HepG2 (cell line): Measurements from ENCODE around the gene ZNF749. TPM values are rescaled to one million over a fixed set of nuclear protein-coding genes. Genes with fewer than 3 reads are reported as not detected.

Experiments
- ATAD3A ChIP-seq: sonication (generic); formaldehyde crosslinking; IDR thresholded peaks from 2 replicates; pipeline ENCODE4 v1.4.0; 2020; ENCODE audit warnings: missing genetic modification reagents
- ATF3 ChIP-seq: sonication (generic); formaldehyde crosslinking; IDR thresholded peaks from 2 replicates; pipeline ENCODE4 v1.4.0; 2020; ENCODE audit warnings: missing genetic modification reagents
- ELF4 ChIP-seq: sonication (generic); formaldehyde crosslinking; IDR thresholded peaks from 2 replicates; pipeline ENCODE4 v1.5.0; 2020; ENCODE audit warnings: missing genetic modification reagents, mild to moderate bottlenecking, moderate library complexity, borderline replicate concordance
- FOXO1 ChIP-seq: sonication (generic); formaldehyde crosslinking; IDR thresholded peaks from 2 replicates; pipeline ENCODE4 v1.4.0; 2020; ENCODE audit warnings: missing genetic modification reagents
- KDM5A ChIP-seq: fragments of 200-600 bp; sonication (generic); IDR thresholded peaks from 2 replicates; pipeline ENCODE4 v1.7.0; 2018; ENCODE audit warnings: antibody characterized with exemption, mild to moderate bottlenecking, low read length, borderline replicate concordance
- NAIF1 ChIP-seq: sonication (generic); formaldehyde crosslinking; IDR thresholded peaks from 2 replicates; pipeline ENCODE4 v1.5.0; 2020; ENCODE audit warnings: mild to moderate bottlenecking, missing genetic modification reagents, borderline replicate concordance
- NR2F6 ChIP-seq, 2 experiments: IDR thresholded peaks; 2 replicates each; pipeline ENCODE4 v1.6.1; 2016; ENCODE audit warnings: antibody characterized with exemption in 1 of 2, mild to moderate bottlenecking in 1 of 2
- RCOR2 ChIP-seq: IDR thresholded peaks from 2 replicates; pipeline ENCODE4 v1.6.1; 2016; ENCODE audit warnings: missing biosample characterization, missing genetic modification reagents
- RFX5 ChIP-seq: IDR thresholded peaks from 2 replicates; pipeline ENCODE4 v1.6.1; 2011; ENCODE audit warnings: low read depth, low read length, improper control_type of control experiment
- SAFB2 ChIP-seq: sonication (generic); formaldehyde crosslinking; IDR thresholded peaks from 2 replicates; pipeline ENCODE4 v1.5.1; 2020; ENCODE audit warnings: missing genetic modification reagents, low read depth, mild to moderate bottlenecking, borderline replicate concordance
- SIX1 ChIP-seq: sonication (generic); formaldehyde crosslinking; IDR thresholded peaks from 2 replicates; pipeline ENCODE4 v1.4.0; 2020; ENCODE audit warnings: missing genetic modification reagents, borderline replicate concordance
- SKIL ChIP-seq: sonication (generic); formaldehyde crosslinking; IDR thresholded peaks from 2 replicates; pipeline ENCODE4 v1.8.0; 2022; ENCODE audit warnings: missing genetic modification reagents, mild to moderate bottlenecking, moderate library complexity, borderline replicate concordance
- TCF12 ChIP-seq, 2 experiments: fragments of 450-650 bp in 1 of 2; sonication (generic) in 1 of 2; formaldehyde crosslinking in 1 of 2; IDR thresholded peaks; 2 replicates each; pipeline versions ENCODE4 v1.6.1 to v1.8.0; 2017 to 2022; ENCODE audit warnings: antibody characterized with exemption in 1 of 2, mild to moderate bottlenecking in 1 of 2, missing genetic modification reagents in 1 of 2, moderate library complexity in 1 of 2
- ZBTB39 ChIP-seq: sonication (generic); formaldehyde crosslinking; IDR thresholded peaks from 2 replicates; pipeline ENCODE4 v1.5.0; 2020; ENCODE audit warnings: missing genetic modification reagents
- ZNF235 ChIP-seq: sonication (generic); formaldehyde crosslinking; IDR thresholded peaks from 2 replicates; pipeline ENCODE4 v1.8.1; 2023; ENCODE audit warnings: mild to moderate bottlenecking, missing genetic modification reagents, borderline replicate concordance
- ZNF556 ChIP-seq: sonication (generic); formaldehyde crosslinking; IDR thresholded peaks from 2 replicates; pipeline ENCODE4 v1.4.0; 2020; ENCODE audit warnings: mild to moderate bottlenecking, missing genetic modification reagents, borderline replicate concordance
- ZNF574 ChIP-seq: sonication (generic); formaldehyde crosslinking; IDR thresholded peaks from 2 replicates; pipeline ENCODE4 v1.4.0; 2020; ENCODE audit warnings: missing genetic modification reagents
- ZNF878 ChIP-seq: sonication (generic); formaldehyde crosslinking; IDR thresholded peaks from 2 replicates; pipeline ENCODE4 v1.8.1; 2023; ENCODE audit warnings: mild to moderate bottlenecking, missing genetic modification reagents, moderate library complexity
- polyA plus RNA-seq, 8 experiments: library from polyadenylated mRNA; depleted of rRNA in 3 of 8; stranded (reverse) in 7 of 8; unstranded in 1 of 8; fragments of >200 nt; fragmentation: Illumina TruSeq in 4 of 8; extraction: Trizol in 4 of 8; gene quantifications; 2 replicates each; pipeline versions ENCODE4 v1.2.1 to v1.2.3, GENCODE V29; 2011 to 2016; ENCODE audit warnings: low read depth in 4 of 8, missing spikeins in 1 of 8, mixed read lengths in 1 of 8; ENCODE audit not compliant: insufficient read depth in 1 of 8
- total RNA-seq, 5 experiments: library from RNA; depleted of rRNA; stranded (reverse); fragments of >200 nt; fragmentation: Illumina TruSeq; extraction: Trizol; gene quantifications; 2 replicates each; pipeline ENCODE4 v1.2.3, GENCODE V29; 2016; ENCODE audit warnings: low read depth in 1 of 5
- TF ChIP-seq, protein P1 (sequence below): sonication (generic); formaldehyde crosslinking; IDR thresholded peaks from 2 replicates; pipeline ENCODE4 v1.8.0; 2022; ENCODE audit warnings: mild to moderate bottlenecking, missing genetic modification reagents, moderate library complexity

The ZNF749 gene
- total and polyA plus RNA-seq, 2 of the 13 experiments (the other 11 are each of a cell fraction or from before 2014, with no cell fraction given), result 18.9 to 21.0 TPM

- TF ChIP-seq ELF4 (CRISPR knock-in tag) (0 out of 2 replicates have a peak, but pooled peaks have one; percentile 69), ZNF556 (peak; percentile 81), ATAD3A (CRISPR knock-in tag) (no peak), KDM5A (peak; percentile 80), ZNF574 (peak; percentile 93), RFX5 (peak; percentile 19; the same call in 1 of the 2 replicates), ZNF878 (CRISPR knock-in tag) (no peak), ZNF235 (CRISPR knock-in tag) (0 out of 2 replicates have a peak, but pooled peaks have one; percentile 49), SKIL (CRISPR knock-in tag) (0 out of 2 replicates have a peak, but pooled peaks have one; percentile 36), ZBTB39 (CRISPR knock-in tag) (no peak), NR2F6 (IDR thresholded peaks at IDR 0.05) (no peak), NR2F6 (CRISPR knock-in tag; IDR thresholded peaks at IDR 0.05) (no peak; the same call in 1 of the 2 replicates), ATF3 (CRISPR knock-in tag) (peak; percentile 33; the same call in 1 of the 2 replicates), TCF12 (IDR thresholded peaks at IDR 0.05) (no peak), TCF12 (CRISPR knock-in tag; IDR thresholded peaks at IDR 0.05) (0 out of 2 replicates have a peak, but pooled peaks have one; percentile 50), RCOR2 (CRISPR knock-in tag) (no peak), SAFB2 (CRISPR knock-in tag) (no peak), FOXO1 (CRISPR knock-in tag) (no peak), SIX1 (0 out of 2 replicates have a peak, but pooled peaks have one; percentile 57), NAIF1 (CRISPR knock-in tag) (no peak)
- TF ChIP-seq, protein P1, sequence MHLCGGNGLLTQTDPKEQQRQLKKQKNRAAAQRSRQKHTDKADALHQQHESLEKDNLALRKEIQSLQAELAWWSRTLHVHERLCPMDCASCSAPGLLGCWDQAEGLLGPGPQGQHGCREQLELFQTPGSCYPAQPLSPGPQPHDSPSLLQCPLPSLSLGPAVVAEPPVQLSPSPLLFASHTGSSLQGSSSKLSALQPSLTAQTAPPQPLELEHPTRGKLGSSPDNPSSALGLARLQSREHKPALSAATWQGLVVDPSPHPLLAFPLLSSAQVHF, result peak; percentile 81; the same call in 1 of the 2 replicates
Measured at GRCh38 chr19:57435062-57435978, at the start of gene ZNF749 (continued).
